GM18505 (cell line): ENCODE data around the gene MCRS1.
"Not testable (repeated sequence)": the region's sequence is repeated elsewhere in the genome, so short reads cannot be mapped to it uniquely, and the experiment has no call there.

Experiments
- ATAC-seq: cut with Tn5 transposase; IDR thresholded peaks from one replicate; pipeline ENCODE4 v1.9.1; 2021; ENCODE audit not compliant: unreplicated experiment
- POLR2A ChIP-seq: IDR thresholded peaks from 4 replicates; pipeline ENCODE4 v1.6.1; 2011; ENCODE audit warnings: borderline replicate concordance; ENCODE audit not compliant: insufficient read depth, insufficient read length; ENCODE audit errors: extremely low read depth

Gene MCRS1, protein sequence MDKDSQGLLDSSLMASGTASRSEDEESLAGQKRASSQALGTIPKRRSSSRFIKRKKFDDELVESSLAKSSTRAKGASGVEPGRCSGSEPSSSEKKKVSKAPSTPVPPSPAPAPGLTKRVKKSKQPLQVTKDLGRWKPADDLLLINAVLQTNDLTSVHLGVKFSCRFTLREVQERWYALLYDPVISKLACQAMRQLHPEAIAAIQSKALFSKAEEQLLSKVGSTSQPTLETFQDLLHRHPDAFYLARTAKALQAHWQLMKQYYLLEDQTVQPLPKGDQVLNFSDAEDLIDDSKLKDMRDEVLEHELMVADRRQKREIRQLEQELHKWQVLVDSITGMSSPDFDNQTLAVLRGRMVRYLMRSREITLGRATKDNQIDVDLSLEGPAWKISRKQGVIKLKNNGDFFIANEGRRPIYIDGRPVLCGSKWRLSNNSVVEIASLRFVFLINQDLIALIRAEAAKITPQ

GRCh38 chr12:49567611-49568441 lies at the start of gene MCRS1:
MCRS1 (minus strand) TSS chr12:49568142; CDS start chr12:49566731, 1,411 bp downstream.
- peak; percentile 98 for TF ChIP-seq POLR2A
- ATAC-seq: peak; percentile 77

DNA sequence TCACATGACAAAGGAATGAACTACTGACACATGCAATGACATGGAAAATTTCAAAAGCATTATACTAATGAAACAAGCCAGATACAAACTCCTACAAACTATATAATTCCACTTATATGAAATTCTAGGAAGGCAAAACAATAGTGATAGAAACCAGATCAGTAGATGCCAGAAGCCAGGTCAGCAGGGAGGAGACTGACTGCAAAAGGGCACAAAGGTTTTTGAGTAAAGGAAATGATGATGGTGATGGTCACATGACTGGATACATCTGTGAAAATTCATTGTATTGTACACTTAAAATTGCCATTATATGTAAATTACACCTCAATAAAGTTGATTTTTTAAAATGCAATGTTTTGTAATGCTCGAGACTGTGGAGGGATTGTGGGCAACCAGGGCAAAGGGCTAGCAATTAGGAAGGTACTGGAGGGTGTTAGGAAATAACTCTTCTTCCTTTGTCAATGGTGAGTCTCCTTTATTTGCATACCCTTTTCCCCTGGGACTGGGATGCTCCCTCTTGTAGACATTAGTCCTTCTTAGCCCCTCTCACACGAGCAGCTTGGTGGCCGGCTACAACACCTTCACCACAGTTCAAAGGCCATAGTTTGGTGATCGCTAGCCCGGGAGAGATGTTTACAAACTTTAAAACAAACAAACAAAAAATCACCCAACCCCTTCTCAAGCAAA lies 48.7 kb upstream of the MCRS1 start:
- TF ChIP-seq POLR2A: no peak
- ATAC-seq: no peak

DNA sequence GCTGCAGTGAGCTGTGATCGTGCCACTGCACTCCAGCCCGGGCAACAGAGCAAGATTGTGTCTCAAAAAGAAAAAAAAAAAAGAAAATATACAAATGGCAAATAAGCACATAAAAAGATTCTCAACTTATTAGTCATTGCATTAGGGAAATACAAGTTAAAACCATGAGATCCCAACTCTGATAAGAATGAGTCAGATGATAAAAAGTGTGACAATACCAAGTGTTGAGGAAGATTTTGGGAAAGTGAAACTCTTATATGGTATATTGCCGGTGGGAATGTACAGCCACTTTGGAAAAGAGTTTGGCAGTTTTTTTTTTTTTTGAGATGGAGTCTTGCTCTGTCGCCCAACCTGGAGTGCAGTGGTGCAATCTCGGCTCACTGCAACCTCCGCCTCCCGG lies 47.8 kb upstream of the MCRS1 start:
- no peak for TF ChIP-seq POLR2A
- ATAC-seq: no peak

DNA sequence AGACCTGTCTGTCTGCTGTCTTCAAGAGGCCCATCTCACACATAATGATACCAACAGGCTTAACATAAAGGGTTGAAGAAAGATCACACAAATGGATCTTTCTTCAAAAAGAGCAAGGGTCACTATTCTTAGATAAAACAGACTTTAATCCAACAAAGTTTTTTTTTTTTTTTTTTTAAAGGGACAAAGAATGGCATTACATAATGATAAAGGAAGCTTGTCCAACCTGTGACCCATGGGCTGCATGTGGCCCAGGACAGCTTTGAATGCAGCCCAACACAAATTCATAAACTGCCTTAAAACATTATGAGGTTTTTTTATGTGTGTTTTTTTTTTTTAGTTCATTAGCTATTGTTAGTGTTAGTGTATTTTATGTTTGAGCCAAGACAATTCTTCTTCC lies 44.3 kb upstream of the MCRS1 start:
- no peak for TF ChIP-seq POLR2A
- no peak for ATAC-seq

- not testable (repeated sequence) for ATAC-seq
Measured at GRCh38 chr12:49610785-49611184, 42.8 kb upstream of the MCRS1 start.

DNA sequence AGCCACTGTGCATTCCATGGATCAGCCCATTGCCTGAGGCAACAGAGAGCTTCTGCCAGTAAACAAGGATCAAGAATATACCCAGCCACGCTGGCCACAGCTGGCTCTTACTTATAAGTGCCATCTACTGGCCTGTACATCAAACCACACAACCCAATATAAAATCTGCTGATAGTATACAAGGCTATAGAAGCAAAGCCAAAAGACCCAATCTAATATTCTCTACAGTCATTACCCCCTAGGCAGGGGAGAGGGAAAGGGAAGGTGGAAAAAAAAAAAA lies 41.9 kb upstream of the MCRS1 start:
- no peak for ATAC-seq
- TF ChIP-seq POLR2A: no peak

DNA sequence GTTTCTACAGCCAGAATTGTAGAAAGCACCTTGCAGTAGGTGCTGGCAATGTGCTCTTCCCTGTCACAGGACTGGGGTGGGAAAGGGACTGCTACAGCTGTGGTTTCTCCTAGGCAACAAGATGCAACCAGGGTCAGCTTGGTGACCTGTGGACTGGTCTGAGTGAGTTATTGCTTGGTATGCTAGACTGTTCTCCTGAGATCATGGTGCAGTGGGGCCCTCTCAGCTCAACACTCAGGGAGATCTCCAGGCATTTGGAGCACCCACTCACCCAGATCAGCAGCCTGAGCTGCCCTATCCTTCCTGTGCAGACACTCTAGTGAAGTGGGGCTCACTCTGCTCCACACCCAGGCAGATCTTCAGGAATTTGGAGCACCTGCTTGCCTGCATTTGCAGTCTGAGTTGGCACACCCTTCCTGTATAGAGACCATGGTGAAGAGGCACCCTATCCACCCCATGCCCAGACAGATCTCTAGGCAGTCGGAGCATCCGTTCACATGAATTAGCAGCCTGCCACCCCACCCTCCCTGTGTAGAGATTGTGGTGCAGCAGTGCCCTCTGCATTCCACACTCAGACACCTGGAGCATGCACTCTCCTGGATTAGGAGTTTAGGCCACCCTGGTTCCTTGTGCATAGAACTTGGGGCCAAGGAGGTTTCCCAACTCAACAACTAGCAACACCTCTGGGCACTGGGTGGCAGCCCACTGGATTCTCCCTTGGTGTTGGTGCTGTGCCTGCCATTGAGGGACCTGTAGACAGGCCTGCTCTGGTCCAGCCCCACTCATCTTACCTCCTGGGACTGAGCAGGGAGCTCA lies 41.3 kb upstream of the MCRS1 start:
- no peak for TF ChIP-seq POLR2A
- ATAC-seq: no peak

DNA sequence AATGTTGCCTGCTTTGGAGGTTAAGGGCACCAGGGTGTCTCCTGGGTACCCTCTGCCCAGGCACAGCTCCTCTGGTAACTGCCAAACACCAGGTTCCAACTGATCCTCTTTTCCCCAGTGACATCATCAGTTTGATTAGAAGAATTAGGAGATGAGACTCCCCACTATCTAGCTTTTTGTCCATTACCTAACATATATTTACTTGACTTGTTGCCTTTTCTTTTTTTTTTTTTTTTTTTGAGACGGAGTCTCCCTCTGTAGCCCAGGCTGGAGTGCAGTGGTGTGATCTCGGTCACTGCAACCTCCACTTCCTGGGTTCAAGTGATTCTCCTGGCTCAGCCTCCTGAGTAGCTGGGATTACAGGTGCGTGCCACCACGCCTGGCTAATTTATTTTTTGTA lies 37.6 kb upstream of the MCRS1 start, which contains the start of gene FAM186B:
Gene FAM186B (minus strand): TSS at position 101 of the 400 bp plus-strand sequence. CDS start 162 bp downstream, outside the sequence.
- ATAC-seq: not testable (repeated sequence)

DNA sequence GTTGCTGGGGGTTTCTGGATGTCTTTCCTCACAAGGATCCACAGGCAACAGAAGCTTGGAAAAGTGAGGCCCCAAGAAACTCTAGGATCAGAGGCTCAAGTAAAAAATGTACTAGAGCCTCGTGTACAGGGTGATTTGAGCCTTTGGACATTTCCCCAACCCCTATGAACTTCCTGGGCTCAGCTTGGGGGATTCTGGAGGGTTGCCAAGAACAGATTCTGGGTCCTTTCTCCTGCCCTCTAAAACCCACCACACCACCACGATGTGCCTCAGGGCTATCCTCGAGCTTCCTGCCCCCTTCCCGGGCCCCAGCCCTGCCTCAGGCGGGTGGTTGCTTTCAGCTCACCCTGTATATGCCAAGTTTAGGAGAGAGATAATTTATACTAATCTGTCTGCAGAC lies 36.9 kb upstream of the MCRS1 start:
- TF ChIP-seq POLR2A: no peak
- ATAC-seq: no peak

GRCh38 chr12:49603721-49604120 lies 35.8 kb upstream of the MCRS1 start:
- no peak for TF ChIP-seq POLR2A
- ATAC-seq: no peak

DNA sequence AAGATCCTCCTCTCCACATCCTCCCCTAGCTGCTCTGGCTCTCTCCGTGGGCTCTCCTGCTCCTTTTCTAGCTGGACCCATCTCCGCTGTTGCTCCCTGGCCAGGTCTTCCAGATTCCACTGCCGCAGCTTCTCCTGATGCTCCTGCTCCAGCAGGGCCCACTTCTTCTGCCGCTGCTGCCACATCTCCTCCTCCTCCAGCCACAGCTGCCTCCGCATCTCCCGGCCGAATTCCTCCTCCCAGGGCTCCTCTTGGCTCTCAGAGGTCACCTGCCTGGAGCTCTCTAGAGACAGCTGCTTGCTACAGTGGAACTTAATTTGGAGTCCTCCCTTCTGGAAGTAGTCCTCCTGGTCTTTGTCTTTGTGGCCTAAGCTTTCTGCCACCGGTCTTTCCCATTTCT lies 32.0 kb upstream of the MCRS1 start:
- no peak for ATAC-seq
- TF ChIP-seq POLR2A: no peak

DNA sequence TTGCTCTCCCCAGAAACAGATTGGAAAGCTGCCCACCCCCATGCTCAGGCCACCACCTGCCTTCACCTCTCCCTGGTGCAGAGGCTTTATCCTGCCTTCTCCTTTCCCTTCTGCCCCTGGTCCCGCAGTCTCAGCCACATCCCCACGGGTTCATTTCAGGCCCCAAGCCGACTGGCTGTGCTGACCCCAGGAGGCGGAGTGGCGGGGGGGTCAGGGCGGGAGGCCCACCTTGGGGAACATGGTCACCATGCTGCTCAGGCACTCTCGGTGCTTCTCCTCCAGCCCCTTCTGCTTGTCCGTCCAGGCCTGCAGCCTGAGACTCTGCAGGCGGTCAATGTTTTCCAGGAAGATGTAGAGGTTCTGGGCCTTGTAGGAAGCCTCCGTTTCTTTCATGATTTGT lies 30.6 kb upstream of the MCRS1 start:
- no peak for ATAC-seq
- TF ChIP-seq POLR2A: no peak
